Measurements from ENCODE around the gene AP2B1.
A peak's percentile ranks its signal among the peaks of the same experiment; 100 is the strongest.

The AP2B1 gene

GRCh38 chr17:35717475-35717874 lies 130.4 kb downstream of the AP2B1 start:
- TF ChIP-seq ZFX (IDR thresholded peaks at IDR 0.05; ENCODE audit: borderline replicate concordance) (no peak), CTCF (IDR thresholded peaks at IDR 0.05) (no peak)
- 0 out of 2 replicates have a peak overlapping the region, but pooled peaks have one; percentile 2 for H3K27ac ChIP-seq

DNA sequence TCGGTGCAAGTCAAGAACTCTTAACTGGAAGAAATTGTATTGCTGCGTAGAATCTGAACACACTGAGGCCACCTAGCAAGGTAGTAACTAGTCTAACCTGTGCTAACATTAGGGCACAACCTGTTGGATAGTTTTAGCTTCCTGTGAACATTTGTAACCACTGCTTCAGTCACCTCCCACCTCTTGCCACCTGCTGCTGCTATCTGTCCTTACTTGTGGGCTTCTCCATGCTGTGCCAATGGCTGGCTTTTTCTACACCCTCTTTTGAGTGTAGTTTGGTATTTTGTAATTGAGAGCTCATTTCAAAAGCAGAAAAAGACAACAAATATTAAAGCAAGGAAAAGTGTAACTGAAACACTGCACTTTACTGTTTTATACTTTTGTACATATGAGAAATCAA lies 136.6 kb downstream of the AP2B1 start:
- TF ChIP-seq ZFX (IDR thresholded peaks at IDR 0.05; ENCODE audit: borderline replicate concordance) = no peak
- no peak for TF ChIP-seq CTCF (IDR thresholded peaks at IDR 0.05)

DNA sequence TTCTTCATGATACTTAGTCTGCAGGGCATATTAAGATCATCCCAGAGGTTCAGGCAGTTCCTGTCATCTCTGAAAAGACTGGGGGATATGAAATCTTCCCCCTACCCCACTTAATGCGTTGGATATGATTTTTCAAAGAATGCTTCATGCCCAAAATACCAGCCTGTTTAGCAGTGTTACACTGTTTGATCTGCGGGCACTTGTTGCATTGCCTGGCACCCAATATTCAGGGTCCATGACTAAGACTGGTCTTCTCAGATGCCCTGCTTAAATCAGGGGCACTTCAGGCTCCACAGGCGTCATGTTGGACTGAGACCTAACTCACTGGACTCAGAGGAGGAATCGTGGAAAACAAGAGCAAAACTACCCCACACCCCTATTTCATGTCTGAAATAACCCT lies 137.9 kb downstream of the AP2B1 start:
- TF ChIP-seq ZFX (IDR thresholded peaks at IDR 0.05; ENCODE audit: borderline replicate concordance) (no peak), CTCF (IDR thresholded peaks at IDR 0.05) (no peak)
- no peak overlapping the region for H3K27ac ChIP-seq

More for the DNA sequence above, 136.6 kb downstream of the AP2B1 start:
- H3K27ac ChIP-seq = no peak overlapping the region

DNA sequence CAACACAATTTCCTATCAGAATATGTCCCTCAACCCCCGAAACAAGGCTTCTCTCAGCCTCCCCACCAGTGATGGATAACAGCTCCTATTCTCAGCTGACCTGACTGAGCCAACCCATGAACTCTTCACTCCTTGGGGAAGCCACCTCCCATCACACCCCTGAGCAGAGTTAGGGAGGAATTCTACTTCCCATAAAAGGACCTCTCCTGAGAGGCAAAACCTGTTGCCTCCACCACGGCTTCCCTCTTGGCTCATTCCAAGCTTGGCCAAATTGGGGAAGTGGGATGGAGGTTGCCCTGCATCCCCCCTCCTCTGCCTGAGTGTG lies 138.6 kb downstream of the AP2B1 start:
- H3K27ac ChIP-seq = no peak overlapping the region
- TF ChIP-seq ZFX (IDR thresholded peaks at IDR 0.05; ENCODE audit: borderline replicate concordance) (no peak), CTCF (IDR thresholded peaks at IDR 0.05) (no peak)

DNA sequence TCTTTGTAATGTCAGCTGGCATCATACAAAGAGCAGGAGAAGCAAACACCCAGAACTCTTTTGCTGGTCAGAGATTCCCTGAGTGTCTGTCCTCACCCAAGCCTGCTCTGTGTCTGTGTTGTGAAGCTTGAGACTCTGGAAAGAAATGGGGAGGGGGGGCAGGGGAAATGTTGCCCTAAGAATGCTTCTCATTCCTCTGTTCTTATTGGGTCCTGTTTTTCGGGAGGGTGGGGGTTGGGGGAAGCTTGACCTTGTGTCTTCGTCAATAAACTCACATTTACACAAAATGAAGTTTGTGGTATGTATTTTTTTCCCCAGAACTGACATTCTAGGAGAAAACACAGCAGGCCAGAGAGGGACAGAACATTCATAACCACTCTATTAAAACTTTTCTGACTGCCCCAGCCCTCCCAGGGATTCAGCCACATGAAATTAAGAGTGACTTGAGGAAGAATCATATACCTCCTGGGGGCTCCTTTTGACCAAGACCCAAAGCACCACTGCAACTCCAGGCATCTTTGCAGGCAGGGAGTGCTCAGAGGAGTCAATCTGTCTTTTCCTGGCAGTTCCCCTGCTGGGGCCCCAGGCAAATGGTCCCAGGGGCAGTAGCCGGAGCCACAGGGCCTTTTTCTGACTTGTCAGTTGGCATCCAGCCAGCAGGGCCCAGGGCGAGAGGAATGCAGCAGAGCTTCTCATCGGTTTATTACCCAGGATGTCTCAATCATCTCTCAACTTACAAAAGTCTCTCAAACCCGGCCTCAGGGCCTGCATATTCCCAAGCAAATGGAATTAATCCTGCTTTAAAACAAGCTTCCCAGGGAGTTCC lies 139.2 kb downstream of the AP2B1 start:
- H3K27ac ChIP-seq = no peak overlapping the region
- TF ChIP-seq CTCF (IDR thresholded peaks at IDR 0.05) (no peak), ZFX (IDR thresholded peaks at IDR 0.05; ENCODE audit: borderline replicate concordance) (no peak)

DNA sequence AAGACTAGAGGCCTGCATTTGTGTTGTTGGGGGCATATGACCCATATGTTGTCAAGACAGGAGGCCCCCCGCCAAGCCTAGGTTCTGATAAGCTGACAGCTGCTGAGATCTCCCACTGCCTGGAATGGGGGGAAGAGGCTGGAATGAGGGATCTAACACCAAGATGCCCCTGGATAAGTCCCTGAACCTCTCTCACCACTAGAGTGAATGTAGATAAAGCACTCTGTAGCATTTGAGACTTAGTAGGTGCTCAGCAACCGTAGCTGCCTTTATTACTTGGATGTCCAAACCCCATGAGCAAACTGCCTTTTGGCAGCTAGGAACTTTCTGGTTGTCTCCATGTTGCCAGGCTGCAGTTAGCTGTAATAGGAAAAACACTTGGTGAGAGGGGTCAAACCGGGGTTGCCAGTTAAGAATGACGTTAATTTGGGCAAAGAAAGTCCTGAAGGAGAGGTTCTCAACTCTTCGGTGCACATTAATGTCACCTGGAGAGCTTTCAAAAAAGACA lies 139.9 kb downstream of the AP2B1 start:
- TF ChIP-seq ZFX (IDR thresholded peaks at IDR 0.05; ENCODE audit: borderline replicate concordance) (no peak), CTCF (IDR thresholded peaks at IDR 0.05) (no peak)
- H3K27ac ChIP-seq = no peak overlapping the region

GRCh38 chr17:35727635-35728034 lies 140.5 kb downstream of the AP2B1 start:
- no peak overlapping the region for H3K27ac ChIP-seq
- TF ChIP-seq ZFX (IDR thresholded peaks at IDR 0.05; ENCODE audit: borderline replicate concordance) = no peak
